GM23248 (cell line): ENCODE results near the gene SLC24A2. TPM values are rescaled to one million over a fixed set of nuclear protein-coding genes. Genes with fewer than 3 reads are reported as not detected.
A peak's percentile ranks its signal among the peaks of the same experiment; 100 is the strongest.

Experiments
- DNase-seq: peaks from one replicate; pipeline ENCODE4 v3.0.0-alpha.2; 2015
- H2AFZ ChIP-seq: fragments of 200-600 bp; sonication (generic); 2 replicates; pipeline ENCODE4 v1.6.1; 2016; ENCODE audit warnings: antibody characterized with exemption
- H3F3A ChIP-seq: fragments of 200-600 bp; sonication (generic); 2 replicates; pipeline ENCODE4 v1.6.1; 2016; ENCODE audit warnings: mild to moderate bottlenecking, antibody characterized with exemption, mixed run types; ENCODE audit not compliant: insufficient read depth
- H3K27ac ChIP-seq: fragments of 200-600 bp; sonication (generic); 2 replicates; pipeline ENCODE4 v1.5.1; 2016; ENCODE audit warnings: mild to moderate bottlenecking
- H3K27me3 ChIP-seq: fragments of 200-600 bp; sonication (generic); replicated peaks from 2 replicates; pipeline ENCODE4 v1.6.1; 2016; ENCODE audit warnings: mild to moderate bottlenecking; ENCODE audit not compliant: insufficient read depth
- H3K36me3 ChIP-seq: fragments of 200-600 bp; sonication (generic); 2 replicates; pipeline ENCODE4 v1.6.1; 2016; ENCODE audit warnings: low read depth, mild to moderate bottlenecking
- H3K4me1 ChIP-seq: fragments of 200-600 bp; sonication (generic); 2 replicates; pipeline ENCODE4 v1.6.1; 2016; ENCODE audit warnings: mild to moderate bottlenecking; ENCODE audit not compliant: insufficient read depth
- H3K4me2 ChIP-seq: fragments of 200-600 bp; sonication (generic); one replicate; pipeline ENCODE4 v1.6.1; 2016; ENCODE audit warnings: mild to moderate bottlenecking; ENCODE audit not compliant: unreplicated experiment
- H3K4me3 ChIP-seq: fragments of 200-600 bp; sonication (generic); 2 replicates; pipeline ENCODE4 v1.5.1; 2016; ENCODE audit warnings: mild to moderate bottlenecking
- H3K79me2 ChIP-seq: fragments of 200-600 bp; sonication (generic); 2 replicates; pipeline ENCODE4 v1.6.1; 2016; ENCODE audit warnings: mild to moderate bottlenecking; ENCODE audit not compliant: insufficient read depth
- H3K9ac ChIP-seq: fragments of 200-600 bp; sonication (generic); 2 replicates; pipeline ENCODE4 v1.6.1; 2016; ENCODE audit warnings: mild to moderate bottlenecking
- H3K9me2 ChIP-seq: fragments of 200-600 bp; sonication (generic); 2 replicates; pipeline ENCODE4 v1.6.1; 2016; ENCODE audit warnings: mixed run types, mild to moderate bottlenecking, moderate library complexity; ENCODE audit not compliant: insufficient read depth
- H3K9me3 ChIP-seq: fragments of 200-600 bp; sonication (generic); one replicate; pipeline ENCODE4 v1.6.1; 2017; ENCODE audit warnings: low read depth
- H4K20me1 ChIP-seq: fragments of 200-600 bp; sonication (generic); 2 replicates; pipeline ENCODE4 v1.6.0; 2016; ENCODE audit not compliant: insufficient read depth
- EZH2 ChIP-seq: fragments of 200-600 bp; sonication (generic); IDR thresholded peaks from 2 replicates; pipeline ENCODE4 v1.6.1; 2018; ENCODE audit warnings: antibody characterized with exemption, mild to moderate bottlenecking; ENCODE audit not compliant: insufficient read depth, poor library complexity, severe bottlenecking
- EZH2phosphoT487 ChIP-seq: fragments of 200-600 bp; sonication (generic); IDR thresholded peaks from 2 replicates; pipeline ENCODE4 v1.6.1; 2018; ENCODE audit warnings: antibody characterized with exemption, moderate library complexity, mild to moderate bottlenecking, low read depth; ENCODE audit not compliant: insufficient read depth
- WGBS, 2 experiments: methylation state at CpG; one replicate each; pipeline ENCODE4 v1.1.6; 2015 to 2017; ENCODE audit warnings: low lambda C conversion rate in 2 of 2, low coverage in 1 of 2; ENCODE audit errors: missing lambda C conversion rate in 2 of 2; 5-methylcytosine and 5-hydroxymethylcytosine counted together
- in situ Hi-C: fragments of 300-500 bp; cut with MboI; formaldehyde crosslinking; loops from 2 replicates; pipeline ENCODE4 v1.15.0; 2020
- polyA plus RNA-seq: library from polyadenylated mRNA; unstranded; fragments of >200 nt; fragmentation: Nextera tagmentation; extraction: Ambion mirVana; gene quantifications from 2 replicates; pipeline ENCODE4 v1.2.1, GENCODE V29; 2016
- total RNA-seq: library from RNA; depleted of rRNA; stranded (reverse); fragments of >200 nt; shearing (Covaris generic); gene quantifications from 2 replicates; pipeline ENCODE4 v1.2.3, GENCODE V29; 2014

Gene SLC24A2
- total and polyA plus RNA-seq, 2 experiments from 2014 or later, result not detected

- no peaks in the 10 kb centered on the region for H3K79me2 ChIP-seq
- TF ChIP-seq EZH2phosphoT487, result no peak
- H3K36me3 ChIP-seq, result no peaks in the 10 kb centered on the region
- H3K4me3 ChIP-seq, result no peak overlapping the region
- no peaks in the 10 kb centered on the region for H3K9me2 ChIP-seq
- no peaks in the 10 kb centered on the region for H3K9me3 ChIP-seq
- H2AFZ ChIP-seq, result no peak overlapping the region
- no peaks in the 10 kb centered on the region for H4K20me1 ChIP-seq
- in situ Hi-C loops, result no loop called here
- no peaks in the 10 kb centered on the region for H3K4me1 ChIP-seq
- no peak overlapping the region for H3K27ac ChIP-seq
- H3K27me3 ChIP-seq, result no peaks in the 10 kb centered on the region
- H3F3A ChIP-seq, result no peaks in the 10 kb centered on the region
- H3K9ac ChIP-seq, result no peak overlapping the region
- no peak overlapping the region for H3K4me2 ChIP-seq
- no peak for DNase-seq
These were observed 31.1 kb downstream of the SLC24A2 start for GRCh38 chr9:19757745-19758144.

GRCh38 chr9:19754921-19755320, 33.9 kb downstream of the SLC24A2 start:
- Histone ChIP-seq H3K79me2 (no peaks in the 10 kb centered on the region), H3K9me2 (no peaks in the 10 kb centered on the region), H3K4me3 (no peak overlapping the region), H3K27ac (no peak overlapping the region), H3K36me3 (no peaks in the 10 kb centered on the region), H3F3A (no peaks in the 10 kb centered on the region), H2AFZ (no peak overlapping the region), H3K4me2 (no peak overlapping the region), H3K9ac (no peak overlapping the region), H3K4me1 (no peaks in the 10 kb centered on the region), H3K27me3 (no peaks in the 10 kb centered on the region), H3K9me3 (no peaks in the 10 kb centered on the region), H4K20me1 (no peaks in the 10 kb centered on the region)
- in situ Hi-C loops, result no loop called here
- WGBS, 2 experiments, result 19% methylated on average over 2 of the region's 2 CpGs
- no peak for DNase-seq
- TF ChIP-seq EZH2 (no peak), EZH2phosphoT487 (no peak)

GRCh38 chr9:19748278-19749126, 40.3 kb downstream of the SLC24A2 start:
- Histone ChIP-seq H3K9me3 (no peaks in the 10 kb centered on the region), H3K4me1 (no peaks in the 10 kb centered on the region), H3K27ac (no peak overlapping the region), H3K4me3 (no peak overlapping the region), H2AFZ (no peak overlapping the region), H3K36me3 (no peaks in the 10 kb centered on the region), H3F3A (no peaks in the 10 kb centered on the region), H3K9me2 (no peaks in the 10 kb centered on the region), H4K20me1 (no peaks in the 10 kb centered on the region), H3K27me3 (no peaks in the 10 kb centered on the region), H3K79me2 (no peaks in the 10 kb centered on the region), H3K4me2 (no peak overlapping the region), H3K9ac (no peak overlapping the region)
- WGBS, 2 experiments, result 7 to 11% methylated on average over 4 of the region's 4 CpGs
- TF ChIP-seq EZH2 (no peak), EZH2phosphoT487 (no peak)
- in situ Hi-C loops, result no loop called here
- DNase-seq, result peak; percentile 18

- no peaks in the 10 kb centered on the region for H3K79me2 ChIP-seq
- H3K4me3 ChIP-seq, result no peak overlapping the region
- WGBS, 2 experiments, result 58 to 70% methylated on average over 2 of the region's 2 CpGs
- no peak overlapping the region for H3K9ac ChIP-seq
- H3K4me1 ChIP-seq, result no peaks in the 10 kb centered on the region
- H4K20me1 ChIP-seq, result no peaks in the 10 kb centered on the region
- no peaks in the 10 kb centered on the region for H3K9me2 ChIP-seq
- no peak overlapping the region for H3K27ac ChIP-seq
- no peak for TF ChIP-seq EZH2phosphoT487
- no peak for TF ChIP-seq EZH2
- no peak overlapping the region for H3K4me2 ChIP-seq
- in situ Hi-C loops, result no loop called here
- no peaks in the 10 kb centered on the region for H3F3A ChIP-seq
- no peak overlapping the region for H2AFZ ChIP-seq
- H3K27me3 ChIP-seq, result no peaks in the 10 kb centered on the region
- no peak for DNase-seq
- H3K9me3 ChIP-seq, result no peaks in the 10 kb centered on the region
- H3K36me3 ChIP-seq, result no peaks in the 10 kb centered on the region
These were observed 42.6 kb downstream of the SLC24A2 start for GRCh38 chr9:19746223-19746622.

- Histone ChIP-seq H3K4me1 (no peaks in the 10 kb centered on the region), H4K20me1 (no peaks in the 10 kb centered on the region), H3K9ac (no peak overlapping the region), H3K27ac (no peak overlapping the region), H3F3A (no peaks in the 10 kb centered on the region), H3K4me3 (no peak overlapping the region), H3K9me3 (no peaks in the 10 kb centered on the region), H2AFZ (no peak overlapping the region), H3K36me3 (no peaks in the 10 kb centered on the region), H3K79me2 (no peaks in the 10 kb centered on the region), H3K27me3 (no peaks in the 10 kb centered on the region), H3K4me2 (no peak overlapping the region), H3K9me2 (no peaks in the 10 kb centered on the region)
- WGBS, 2 experiments, result 21 to 28% methylated on average over 4 of the region's 4 CpGs
- DNase-seq, result no peak
- in situ Hi-C loops, result no loop called here
- no peak for TF ChIP-seq EZH2phosphoT487
- TF ChIP-seq EZH2, result no peak
These were observed 47.7 kb downstream of the SLC24A2 start for GRCh38 chr9:19741178-19741577.
